ENCODE data around the gene BHMT2.
A peak's percentile ranks its signal among the peaks of the same experiment; 100 is the strongest.

The BHMT2 gene, protein sequence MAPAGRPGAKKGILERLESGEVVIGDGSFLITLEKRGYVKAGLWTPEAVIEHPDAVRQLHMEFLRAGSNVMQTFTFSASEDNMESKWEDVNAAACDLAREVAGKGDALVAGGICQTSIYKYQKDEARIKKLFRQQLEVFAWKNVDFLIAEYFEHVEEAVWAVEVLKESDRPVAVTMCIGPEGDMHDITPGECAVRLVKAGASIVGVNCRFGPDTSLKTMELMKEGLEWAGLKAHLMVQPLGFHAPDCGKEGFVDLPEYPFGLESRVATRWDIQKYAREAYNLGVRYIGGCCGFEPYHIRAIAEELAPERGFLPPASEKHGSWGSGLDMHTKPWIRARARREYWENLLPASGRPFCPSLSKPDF

DNA sequence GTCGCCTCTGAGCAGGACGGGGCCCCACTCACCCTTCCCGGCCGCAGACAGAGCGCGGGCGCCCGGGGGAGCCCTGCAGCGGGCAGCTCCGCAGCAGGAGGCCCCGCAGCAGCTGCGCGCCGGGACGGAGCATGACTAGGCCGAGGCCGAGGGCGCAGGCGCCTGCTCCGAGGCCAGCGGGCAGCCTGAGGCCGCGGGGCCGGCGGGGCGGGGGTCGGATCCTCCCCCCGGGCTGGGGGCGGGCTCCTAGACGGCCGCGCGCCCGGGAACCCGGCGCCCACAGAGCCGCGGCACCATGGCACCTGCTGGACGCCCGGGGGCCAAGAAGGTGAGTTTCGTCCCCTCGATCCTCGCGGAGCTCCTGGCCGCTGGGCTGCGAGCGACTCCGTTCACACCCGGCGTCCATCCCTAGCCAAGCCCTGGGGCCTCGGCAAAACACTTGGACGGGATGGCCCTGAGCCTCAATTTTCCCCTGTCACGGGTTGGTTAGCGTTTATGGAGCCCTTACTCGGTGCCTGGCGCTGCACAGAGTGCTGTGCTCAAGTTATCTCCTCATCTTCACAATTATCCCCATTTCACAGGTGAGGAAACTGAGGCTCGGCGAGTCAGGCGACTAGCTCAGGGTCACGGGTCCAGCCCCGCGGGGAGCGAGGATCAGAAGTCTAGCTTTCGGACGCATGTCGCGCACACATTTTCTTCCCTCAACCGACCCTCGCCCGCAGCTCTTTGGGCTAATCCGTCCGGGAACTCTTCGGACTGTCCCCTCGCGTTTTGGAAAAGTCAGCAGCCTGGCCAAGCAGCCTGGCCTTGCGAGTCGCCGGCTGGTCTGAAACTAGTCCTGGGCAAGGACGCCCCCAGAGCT lies at the start of gene BHMT2, which contains the start of gene DMGDH:
BHMT2 (plus strand) TSS at position 280 of the 862 bp plus-strand sequence; CDS start at position 296, 16 bp downstream.
DMGDH (minus strand) TSS at position 187 of the 862 bp plus-strand sequence; CDS start at position 133, 54 bp downstream.
- FAIRE-seq (no peak), DNase-seq (ENCODE audit: insufficient read length, low spot score) (no peak)
- TF ChIP-seq POLR2A (IDR thresholded peaks at IDR 0.05; ENCODE audit: low read depth, low read length), result no peak

DNA sequence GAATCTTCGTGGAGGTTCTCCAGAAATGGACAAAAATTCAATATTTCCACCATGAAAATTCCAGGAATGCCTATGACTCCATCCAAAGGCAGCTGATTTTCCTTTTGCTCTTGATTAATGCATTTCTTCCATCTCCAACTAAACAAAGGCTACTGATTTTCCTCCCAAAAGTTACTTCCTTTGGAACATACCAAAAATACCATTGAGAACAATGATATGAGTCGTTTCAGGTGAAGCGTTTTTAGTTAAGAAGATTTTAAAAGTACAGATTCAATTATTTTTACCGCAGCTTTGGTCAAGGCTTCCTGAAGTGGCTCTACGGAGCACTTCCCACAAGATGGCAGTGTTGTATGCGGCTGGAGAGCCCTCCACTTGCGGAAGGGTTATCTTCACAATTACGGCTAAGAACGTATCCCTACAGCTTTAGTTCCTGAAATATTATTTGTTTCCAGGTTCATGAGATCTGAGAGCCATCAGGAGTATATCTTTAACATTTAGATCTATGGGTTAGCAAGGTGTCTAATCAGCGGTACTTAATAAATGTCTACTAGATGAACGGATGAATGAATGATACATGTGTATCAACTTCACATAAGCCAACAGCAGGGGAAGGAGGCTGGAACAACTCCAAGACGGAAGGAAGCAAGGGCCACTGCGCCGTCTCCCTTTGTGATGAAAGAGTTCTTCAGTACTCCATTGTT lies 48.6 kb upstream of the BHMT2 start:
- DNase-seq (ENCODE audit: insufficient read length, low spot score) (peak; percentile 6), FAIRE-seq (peak; percentile 96)
- no peak for TF ChIP-seq POLR2A (IDR thresholded peaks at IDR 0.05; ENCODE audit: low read depth, low read length)

DNA sequence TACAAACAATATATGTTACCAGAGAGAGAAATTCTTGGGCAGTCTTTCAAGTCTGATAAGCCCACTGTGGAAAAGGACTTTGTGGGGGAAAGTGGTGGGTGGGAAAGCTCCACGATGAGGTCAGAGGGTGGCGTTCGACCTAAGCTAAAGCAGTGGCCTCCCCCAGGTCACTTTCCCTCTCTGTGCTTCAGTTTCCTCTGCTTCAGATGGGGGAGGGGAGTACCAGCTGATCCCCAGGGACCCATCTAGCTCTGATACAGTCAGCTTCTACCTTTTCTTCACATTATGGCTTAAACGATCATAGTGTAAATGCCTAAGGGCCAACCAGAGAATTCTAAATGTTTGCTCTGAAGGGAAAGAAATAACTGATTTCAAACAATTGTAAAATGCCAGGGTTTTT lies 47.8 kb upstream of the BHMT2 start:
- no peak for FAIRE-seq
- TF ChIP-seq POLR2A (IDR thresholded peaks at IDR 0.05; ENCODE audit: low read depth, low read length), result no peak
- DNase-seq (ENCODE audit: insufficient read length, low spot score), result no peak

DNA sequence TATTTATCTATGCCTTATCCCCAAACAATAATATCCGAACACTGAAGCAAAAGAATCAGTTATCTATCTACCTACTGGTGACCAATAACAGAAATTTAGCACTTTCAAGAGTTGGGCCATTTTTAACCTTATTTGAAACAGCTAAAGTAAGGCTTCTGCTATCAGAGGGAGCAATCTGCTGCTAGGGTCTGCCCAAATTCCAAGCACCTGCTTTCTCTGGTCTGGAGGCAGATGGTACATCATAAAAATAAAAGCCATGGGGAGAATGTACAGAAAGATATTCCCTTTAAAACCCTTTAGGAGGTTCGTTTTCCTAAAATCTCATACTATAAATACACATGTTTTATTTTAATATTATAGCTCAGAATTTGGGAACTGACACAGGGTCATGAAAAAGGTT lies 46.8 kb upstream of the BHMT2 start:
- FAIRE-seq, result no peak
- TF ChIP-seq POLR2A (IDR thresholded peaks at IDR 0.05; ENCODE audit: low read depth, low read length), result no peak
- DNase-seq (ENCODE audit: insufficient read length, low spot score), result no peak

DNA sequence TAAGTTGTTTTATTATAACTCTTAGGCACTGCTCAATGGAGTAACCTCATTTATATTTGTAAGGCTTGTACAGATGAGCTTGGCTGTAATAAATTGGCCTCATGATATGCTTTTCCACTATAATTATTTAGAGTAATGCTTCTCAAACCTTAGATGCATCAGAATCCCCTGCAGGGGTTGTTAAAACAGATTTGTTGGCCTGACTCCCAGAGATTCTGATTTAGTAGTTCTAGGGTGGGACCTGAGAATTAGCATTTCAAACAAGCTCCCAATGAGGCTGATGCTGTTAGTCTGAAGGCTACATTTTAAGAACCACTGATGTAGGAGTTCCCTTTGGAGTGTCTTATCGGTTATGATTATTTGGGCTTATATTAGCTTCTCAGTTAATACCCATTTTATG lies 46.2 kb upstream of the BHMT2 start:
- DNase-seq (ENCODE audit: insufficient read length, low spot score), result no peak
- TF ChIP-seq POLR2A (IDR thresholded peaks at IDR 0.05; ENCODE audit: low read depth, low read length), result no peak
- FAIRE-seq, result no peak

DNA sequence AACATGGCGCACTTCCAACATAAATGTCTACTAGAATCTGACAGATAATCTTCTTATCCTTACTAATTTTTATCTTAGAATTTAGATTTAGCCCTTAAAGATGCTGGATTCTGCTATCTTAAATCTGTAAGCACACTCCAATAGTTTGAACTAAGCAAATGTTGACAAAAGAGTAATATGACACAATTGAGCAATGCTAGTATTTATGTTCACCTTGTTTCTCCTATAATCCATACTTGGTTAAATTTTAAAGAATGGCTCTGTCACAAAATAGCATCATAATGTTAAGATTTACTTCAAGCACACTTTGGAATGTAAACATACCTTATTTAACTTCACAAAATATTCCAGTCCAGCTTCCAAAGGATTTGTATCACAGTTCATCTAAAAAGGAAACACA lies 45.6 kb upstream of the BHMT2 start:
- FAIRE-seq (no peak), DNase-seq (ENCODE audit: insufficient read length, low spot score) (no peak)
- no peak for TF ChIP-seq POLR2A (IDR thresholded peaks at IDR 0.05; ENCODE audit: low read depth, low read length)

DNA sequence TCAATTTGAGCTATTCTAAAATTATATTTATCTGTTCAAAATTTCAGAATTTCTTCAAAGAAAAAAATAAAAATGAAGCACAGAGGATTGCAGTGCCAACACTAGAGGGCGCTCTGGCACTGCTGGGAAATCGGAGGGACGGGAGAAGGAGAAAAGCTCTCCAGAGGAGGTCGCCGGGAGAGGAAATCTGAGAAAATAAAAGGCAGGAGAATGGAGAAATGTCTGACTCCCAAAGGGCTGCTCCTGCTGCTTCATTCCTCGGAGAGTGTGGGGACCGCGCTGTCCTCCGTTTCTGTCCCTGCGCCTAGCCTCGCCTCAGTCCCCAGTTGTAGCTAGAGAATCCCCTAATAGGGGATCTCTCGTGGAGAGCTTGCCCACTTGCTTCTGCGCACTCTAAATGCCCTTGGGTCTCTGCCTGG lies 44.5 kb upstream of the BHMT2 start:
- FAIRE-seq (peak; percentile 15), DNase-seq (ENCODE audit: insufficient read length, low spot score) (peak; percentile 36)
- TF ChIP-seq POLR2A (IDR thresholded peaks at IDR 0.05; ENCODE audit: low read depth, low read length), result no peak

DNA sequence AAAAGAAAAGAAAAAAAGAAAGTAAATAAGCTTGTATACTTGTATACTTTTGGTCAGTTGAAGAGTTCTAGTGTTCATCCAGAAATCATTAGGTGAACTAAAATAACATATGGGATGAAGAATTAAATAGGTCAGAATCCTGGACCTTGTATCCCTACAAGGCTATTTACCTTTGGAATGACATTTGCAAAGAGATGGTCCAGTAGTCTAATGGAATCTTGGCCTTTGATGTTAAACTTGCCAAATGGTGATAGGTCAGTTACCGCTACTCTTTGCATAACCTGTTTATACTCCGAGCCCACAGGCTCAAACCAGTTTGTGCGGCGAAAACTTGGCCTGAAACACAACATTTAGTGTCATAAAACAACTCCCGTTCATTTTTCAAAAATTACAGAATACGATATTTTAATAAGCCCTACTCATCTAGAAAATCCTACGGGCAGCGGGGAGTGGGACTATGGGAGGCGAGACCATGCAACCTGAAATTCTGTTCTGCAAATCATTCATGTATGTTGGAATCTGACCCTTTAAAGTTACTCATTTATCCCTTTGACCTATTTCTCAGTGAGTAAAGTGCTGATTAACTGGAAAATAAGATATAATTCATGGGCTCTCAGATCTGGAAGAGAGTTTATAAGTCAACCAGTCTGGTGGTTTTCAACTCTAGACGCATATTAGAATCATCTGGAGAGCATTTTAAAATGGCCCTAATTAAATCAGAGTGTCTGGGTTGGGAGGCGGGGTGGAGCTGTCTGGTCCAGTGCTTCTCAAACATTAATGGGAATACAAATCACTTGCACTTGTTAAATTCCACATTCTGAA lies 38.7 kb upstream of the BHMT2 start:
- no peak for DNase-seq (ENCODE audit: insufficient read length, low spot score)
- TF ChIP-seq POLR2A (IDR thresholded peaks at IDR 0.05; ENCODE audit: low read depth, low read length), result no peak
- no peak for FAIRE-seq

DNA sequence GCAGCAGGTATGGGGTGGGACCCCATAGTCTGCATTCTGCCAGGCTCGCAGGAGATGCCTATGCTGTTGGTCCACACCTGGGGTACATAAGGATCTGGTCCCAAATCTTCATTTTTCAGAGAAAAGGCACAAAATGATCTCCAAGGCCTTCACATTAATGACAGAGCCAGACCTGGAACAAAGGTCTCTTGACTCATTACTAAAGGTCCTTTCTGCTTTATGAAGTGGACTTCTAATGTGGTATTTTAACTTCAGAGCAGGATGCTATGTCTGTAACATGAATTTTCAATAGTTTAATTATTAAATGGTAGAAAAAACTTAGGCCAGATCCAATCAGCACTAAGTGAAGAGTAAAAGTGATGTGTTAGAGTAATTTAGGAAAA lies 38.1 kb upstream of the BHMT2 start:
- no peak for TF ChIP-seq POLR2A (IDR thresholded peaks at IDR 0.05; ENCODE audit: low read depth, low read length)
- FAIRE-seq (no peak), DNase-seq (ENCODE audit: insufficient read length, low spot score) (no peak)

DNA sequence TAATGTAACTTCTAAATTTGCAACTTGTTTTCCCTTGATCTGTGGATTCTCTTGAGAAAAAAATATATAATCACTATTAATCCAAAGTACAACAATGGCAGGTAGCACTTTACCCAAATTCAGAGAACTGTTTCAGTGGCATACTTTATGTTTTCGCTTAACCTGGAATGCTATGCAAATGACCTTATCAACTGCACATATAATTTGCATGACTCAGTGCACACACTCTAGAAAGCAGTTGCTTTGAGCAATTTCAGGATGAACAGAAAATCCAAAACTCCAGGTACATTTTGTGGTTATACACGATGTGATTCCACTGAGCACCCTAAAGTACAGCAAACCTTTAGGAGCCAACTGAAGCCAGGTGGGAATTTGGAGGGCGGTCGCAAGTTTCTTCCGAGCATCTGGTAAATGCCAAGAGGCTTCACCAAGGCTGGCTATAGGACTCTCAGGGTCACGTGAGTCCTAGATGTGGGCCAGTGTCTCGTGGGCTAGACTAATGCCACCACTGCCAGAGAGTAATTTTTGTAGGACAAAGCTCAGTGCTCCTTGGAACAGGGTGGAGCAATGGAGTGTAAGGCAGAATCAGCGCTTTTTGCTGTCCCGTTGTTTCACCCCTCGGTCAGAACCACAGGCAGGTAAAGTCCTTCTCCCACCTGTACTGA lies 37.4 kb upstream of the BHMT2 start:
- FAIRE-seq (no peak), DNase-seq (ENCODE audit: insufficient read length, low spot score) (no peak)
- TF ChIP-seq POLR2A (IDR thresholded peaks at IDR 0.05; ENCODE audit: low read depth, low read length), result no peak

DNA sequence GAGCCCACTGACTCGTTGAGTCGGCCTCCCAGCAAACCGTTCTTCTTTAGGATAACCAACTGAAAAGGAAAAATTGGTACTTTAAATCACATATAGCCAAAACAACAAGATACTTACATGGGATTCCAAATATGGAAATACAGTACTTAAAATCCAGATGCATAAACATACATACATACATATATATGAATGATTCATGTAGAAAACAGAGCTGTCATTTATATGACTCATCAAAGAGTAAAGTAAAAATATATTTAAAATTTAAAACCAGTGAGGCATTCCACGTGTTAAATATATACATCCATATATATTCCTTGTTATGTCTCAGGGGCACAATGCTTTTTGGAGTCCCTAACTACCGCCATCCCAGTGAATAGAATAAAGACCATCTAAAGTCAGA lies 36.8 kb upstream of the BHMT2 start:
- no peak for TF ChIP-seq POLR2A (IDR thresholded peaks at IDR 0.05; ENCODE audit: low read depth, low read length)
- no peak for FAIRE-seq
- DNase-seq (ENCODE audit: insufficient read length, low spot score), result no peak

DNA sequence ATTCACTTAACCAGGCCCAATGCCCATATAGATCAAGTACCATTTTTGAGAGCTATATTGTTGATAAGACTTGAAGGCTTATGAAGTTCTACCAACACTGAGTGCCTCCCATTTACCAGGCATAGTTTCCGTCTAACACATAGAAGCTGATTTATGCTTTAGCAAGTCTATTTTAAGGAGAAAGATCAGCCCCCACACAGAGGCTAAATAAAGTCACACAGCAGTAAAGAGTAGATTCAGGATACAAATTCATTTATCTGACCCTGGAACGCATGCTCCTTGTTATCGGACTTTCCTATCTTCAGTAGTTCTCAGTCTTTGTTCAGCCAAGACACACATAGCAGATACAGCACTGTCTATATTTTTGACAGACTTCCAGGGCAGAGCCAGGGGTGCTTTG lies 34.3 kb upstream of the BHMT2 start:
- DNase-seq (ENCODE audit: insufficient read length, low spot score) (no peak), FAIRE-seq (no peak)
- TF ChIP-seq POLR2A (IDR thresholded peaks at IDR 0.05; ENCODE audit: low read depth, low read length), result no peak

DNA sequence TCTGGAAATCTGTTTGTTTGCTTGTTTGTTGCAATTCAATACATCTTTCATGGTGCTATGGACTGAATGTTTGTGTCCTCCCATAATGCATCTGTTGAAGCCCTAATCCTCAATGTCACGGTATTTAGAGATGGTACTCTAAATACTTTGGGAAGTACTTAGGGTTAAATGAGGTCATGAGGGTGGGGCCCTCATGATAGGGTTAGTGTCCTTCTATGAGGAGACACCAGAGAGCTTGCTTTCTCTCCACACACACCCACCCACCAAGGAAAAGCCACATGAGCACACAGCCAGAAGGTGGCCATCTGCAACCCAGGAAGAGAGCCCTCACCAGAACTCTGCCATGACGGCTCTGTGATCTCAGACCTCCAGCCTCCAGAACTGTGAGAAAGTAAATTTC lies 32.8 kb upstream of the BHMT2 start:
- DNase-seq (ENCODE audit: insufficient read length, low spot score) (no peak), FAIRE-seq (no peak)
- no peak for TF ChIP-seq POLR2A (IDR thresholded peaks at IDR 0.05; ENCODE audit: low read depth, low read length)

All from H54 (cell line).